ENCODE results near the gene APOA4. TPM values are rescaled to one million over a fixed set of nuclear protein-coding genes. Genes with fewer than 3 reads are reported as not detected.

The APOA4 gene
- total RNA-seq, 4 donors from 2014 or later = not detected

- no peak for TF ChIP-seq CTCF (IDR thresholded peaks at IDR 0.05; ENCODE audit: low read depth)
Measured at GRCh38 chr11:116849486-116849885, 26.4 kb upstream of the APOA4 start.

- no peak for TF ChIP-seq CTCF (IDR thresholded peaks at IDR 0.05; ENCODE audit: low read depth)
Measured at GRCh38 chr11:116849060-116849459, 26.0 kb upstream of the APOA4 start.

GRCh38 chr11:116847612-116848011 lies 24.5 kb upstream of the APOA4 start:
- TF ChIP-seq CTCF (IDR thresholded peaks at IDR 0.05; ENCODE audit: low read depth) = no peak

- TF ChIP-seq CTCF (IDR thresholded peaks at IDR 0.05; ENCODE audit: low read depth) = no peak
Measured at GRCh38 chr11:116844722-116845121, 21.6 kb upstream of the APOA4 start.

GRCh38 chr11:116843661-116844060 lies 20.6 kb upstream of the APOA4 start:
- no peak for TF ChIP-seq CTCF (IDR thresholded peaks at IDR 0.05; ENCODE audit: low read depth)

GRCh38 chr11:116842909-116843308 lies 19.8 kb upstream of the APOA4 start:
- no peak for TF ChIP-seq CTCF (IDR thresholded peaks at IDR 0.05; ENCODE audit: low read depth)

- no peak for TF ChIP-seq CTCF (IDR thresholded peaks at IDR 0.05; ENCODE audit: low read depth)
Measured at GRCh38 chr11:116842117-116842516, 19.0 kb upstream of the APOA4 start.

Measured in subcutaneous adipose tissue (tissue), 4 donors.